Fibroblast of lung (primary cell): ENCODE measurements around the gene FBRSL1. TPM values are rescaled to one million over a fixed set of nuclear protein-coding genes. Genes with fewer than 3 reads are reported as not detected.

Experiments
- DNase-seq, 2 donors: peaks; one replicate each; pipeline versions ENCODE4 v3.0.0 to v3.0.0-alpha.2; 2010; ENCODE audit warnings: low read depth in 2 of 2
- H2AFZ ChIP-seq: 2 replicates; pipeline ENCODE4 v1.5.1; 2012; ENCODE audit warnings: low read length, control low read depth, inconsistent platforms
- H3K27ac ChIP-seq: 2 replicates; pipeline ENCODE4 v1.5.1; 2011; ENCODE audit warnings: low read length, control low read depth; ENCODE audit not compliant: insufficient read depth
- H3K27me3 ChIP-seq: 2 replicates; pipeline ENCODE4 v1.5.1; 2011; ENCODE audit warnings: mild to moderate bottlenecking, low read length; ENCODE audit not compliant: control insufficient read depth, insufficient read depth
- H3K36me3 ChIP-seq: 2 replicates; pipeline ENCODE4 v1.5.1; 2011; ENCODE audit warnings: low read length; ENCODE audit not compliant: control insufficient read depth, insufficient read depth
- H3K4me1 ChIP-seq: 2 replicates; pipeline ENCODE4 v1.5.1; 2011; ENCODE audit warnings: low read length; ENCODE audit not compliant: control insufficient read depth, insufficient read depth; ENCODE audit errors: extremely low read depth
- H3K4me2 ChIP-seq: 2 replicates; pipeline ENCODE4 v1.5.1; 2011; ENCODE audit warnings: low read length, control low read depth; ENCODE audit not compliant: insufficient read depth; ENCODE audit errors: extremely low read depth
- H3K4me3 ChIP-seq, 4 experiments: fragments of 200-600 bp in 1 of 4; sonication (generic) in 1 of 4; replicated peaks in 1 of 4; 2 replicates each; pipeline ENCODE4 v1.5.1; 2011 to 2016; ENCODE audit warnings: low read length in 4 of 4, low read depth in 3 of 4, mild to moderate bottlenecking in 3 of 4, control low read depth in 2 of 4, inconsistent platforms in 1 of 4, mixed read lengths in 1 of 4; ENCODE audit not compliant: insufficient read depth in 1 of 4; ENCODE audit errors: control extremely low read depth in 1 of 4
- H3K79me2 ChIP-seq: 2 replicates; pipeline ENCODE4 v1.5.1; 2012; ENCODE audit warnings: mild to moderate bottlenecking, low read length, inconsistent platforms; ENCODE audit not compliant: control insufficient read depth, insufficient read depth
- H3K9ac ChIP-seq: 2 replicates; pipeline ENCODE4 v1.5.1; 2011; ENCODE audit warnings: mild to moderate bottlenecking, low read length, control low read depth; ENCODE audit not compliant: insufficient read depth
- H3K9me3 ChIP-seq: 2 replicates; pipeline ENCODE4 v1.5.1; 2012; ENCODE audit warnings: low read depth, low read length; ENCODE audit not compliant: control insufficient read depth, insufficient read depth
- H4K20me1 ChIP-seq: 2 replicates; pipeline ENCODE4 v1.5.1; 2011; ENCODE audit warnings: low read length; ENCODE audit not compliant: control insufficient read depth, insufficient read depth; ENCODE audit errors: extremely low read depth
- EZH2 ChIP-seq: IDR thresholded peaks from 2 replicates; pipeline ENCODE4 v1.5.1; 2012; ENCODE audit warnings: low read length, control low read depth, mild to moderate bottlenecking; ENCODE audit errors: missing control alignments
- polyA plus RNA-seq, 2 donors: library from polyadenylated mRNA; depleted of rRNA in 1 of 2; stranded (reverse) in 1 of 2; unstranded in 1 of 2; fragments of >200 nt; gene quantifications; 2 replicates each; pipeline ENCODE4 v1.2.1, GENCODE V29; 2011 to 2012; ENCODE audit warnings: missing spikeins in 1 of 2
- total RNA-seq: library from RNA; depleted of rRNA; stranded (reverse); fragments of >200 nt; gene quantifications from 2 replicates; pipeline ENCODE4 v1.2.1, GENCODE V29; 2014
- TF ChIP-seq, protein P1 (sequence below), 2 donors: IDR thresholded peaks in 1 of 2; conservative IDR thresholded peaks in 1 of 2; 1 replicate in 1 of 2; 2 replicates in 1 of 2; pipeline ENCODE4 v1.5.1; 2011 to 2012; ENCODE audit warnings: low read length in 2 of 2, control low read depth in 1 of 2, inconsistent platforms in 1 of 2, low read depth in 1 of 2, mild to moderate bottlenecking in 1 of 2

Gene FBRSL1
- total and polyA plus RNA-seq, 2 donors (not counting 1 experiment from before 2014, with no cell fraction given), result 1.4 to 1.8 TPM

DNA sequence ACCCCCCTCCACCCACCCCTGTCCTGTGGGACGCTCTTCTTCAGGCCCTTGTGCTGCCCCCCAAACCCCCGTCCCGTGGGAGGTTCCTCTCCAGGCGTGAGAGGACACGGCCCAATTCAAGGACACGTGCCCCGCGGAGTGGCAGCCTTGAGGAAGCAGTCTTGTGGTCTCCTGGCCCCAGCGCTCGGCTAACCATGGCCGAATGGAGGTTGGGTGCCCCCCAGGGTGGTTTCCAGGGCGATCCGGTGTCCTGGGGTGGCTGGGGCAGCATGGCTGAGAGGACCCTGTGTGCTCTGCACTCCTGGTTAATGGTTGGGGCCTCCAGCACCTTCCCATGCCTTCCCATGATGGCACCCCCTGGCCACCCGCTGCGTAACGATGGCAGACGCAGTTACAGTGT lies 66.8 kb downstream of the FBRSL1 start:
- H2AFZ ChIP-seq, result no peak overlapping the region
- no peaks in the 10 kb centered on the region for H3K36me3 ChIP-seq
- no peak overlapping the region for H3K4me3 ChIP-seq
- no peaks in the 10 kb centered on the region for H4K20me1 ChIP-seq
- H3K9ac ChIP-seq, result no peak overlapping the region
- no peak for DNase-seq
- H3K27me3 ChIP-seq, result no peaks in the 10 kb centered on the region
- no peak for TF ChIP-seq EZH2
- no peak overlapping the region for H3K4me2 ChIP-seq
- H3K79me2 ChIP-seq, result no peaks in the 10 kb centered on the region
- H3K27ac ChIP-seq, result no peak overlapping the region
- no peaks in the 10 kb centered on the region for H3K4me1 ChIP-seq
- no peaks in the 10 kb centered on the region for H3K9me3 ChIP-seq

DNA sequence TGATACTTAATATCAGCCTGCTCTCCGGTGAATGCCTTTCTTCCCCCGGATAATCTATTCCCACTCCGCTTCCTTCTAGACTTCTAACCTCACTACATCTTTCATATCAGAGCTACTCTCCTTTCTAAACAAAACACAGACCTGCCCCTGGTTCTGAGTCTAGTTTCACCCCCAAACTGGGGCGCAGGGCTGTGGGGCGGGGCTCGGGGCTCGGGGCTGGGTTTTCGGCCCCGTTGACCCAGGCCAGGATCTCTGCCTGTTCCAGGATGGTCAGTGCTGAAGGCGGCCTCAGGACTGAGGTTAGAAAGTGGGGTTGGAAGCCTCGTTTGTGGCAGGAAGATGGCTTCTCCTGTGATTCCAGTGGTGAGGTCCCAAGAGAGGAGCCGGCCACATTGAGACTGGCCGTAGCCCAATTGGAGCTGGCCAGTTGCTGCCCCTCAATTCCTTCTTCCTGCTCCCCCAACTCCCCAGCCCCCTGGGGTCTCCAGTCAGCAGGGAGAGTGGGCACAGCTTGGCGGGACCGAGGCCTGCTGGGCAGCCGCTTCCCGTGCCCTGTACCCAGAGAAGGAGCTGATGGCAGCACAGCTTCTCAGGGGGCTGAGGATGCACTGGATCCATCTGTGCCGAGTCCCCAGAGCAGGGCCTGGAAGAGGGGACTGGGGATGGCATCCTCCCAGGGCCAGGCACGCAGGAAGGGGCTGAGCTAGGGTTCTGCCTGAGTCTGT lies 67.5 kb downstream of the FBRSL1 start:
- H3K4me1 ChIP-seq, result no peaks in the 10 kb centered on the region
- no peak overlapping the region for H3K27ac ChIP-seq
- DNase-seq, result no peak
- H3K9ac ChIP-seq, result no peak overlapping the region
- H3K27me3 ChIP-seq, result no peaks in the 10 kb centered on the region
- H3K4me3 ChIP-seq, result no peak overlapping the region
- H2AFZ ChIP-seq, result no peak overlapping the region
- H3K79me2 ChIP-seq, result no peaks in the 10 kb centered on the region
- no peaks in the 10 kb centered on the region for H4K20me1 ChIP-seq
- H3K4me2 ChIP-seq, result no peak overlapping the region
- no peaks in the 10 kb centered on the region for H3K9me3 ChIP-seq
- TF ChIP-seq, protein P1, sequence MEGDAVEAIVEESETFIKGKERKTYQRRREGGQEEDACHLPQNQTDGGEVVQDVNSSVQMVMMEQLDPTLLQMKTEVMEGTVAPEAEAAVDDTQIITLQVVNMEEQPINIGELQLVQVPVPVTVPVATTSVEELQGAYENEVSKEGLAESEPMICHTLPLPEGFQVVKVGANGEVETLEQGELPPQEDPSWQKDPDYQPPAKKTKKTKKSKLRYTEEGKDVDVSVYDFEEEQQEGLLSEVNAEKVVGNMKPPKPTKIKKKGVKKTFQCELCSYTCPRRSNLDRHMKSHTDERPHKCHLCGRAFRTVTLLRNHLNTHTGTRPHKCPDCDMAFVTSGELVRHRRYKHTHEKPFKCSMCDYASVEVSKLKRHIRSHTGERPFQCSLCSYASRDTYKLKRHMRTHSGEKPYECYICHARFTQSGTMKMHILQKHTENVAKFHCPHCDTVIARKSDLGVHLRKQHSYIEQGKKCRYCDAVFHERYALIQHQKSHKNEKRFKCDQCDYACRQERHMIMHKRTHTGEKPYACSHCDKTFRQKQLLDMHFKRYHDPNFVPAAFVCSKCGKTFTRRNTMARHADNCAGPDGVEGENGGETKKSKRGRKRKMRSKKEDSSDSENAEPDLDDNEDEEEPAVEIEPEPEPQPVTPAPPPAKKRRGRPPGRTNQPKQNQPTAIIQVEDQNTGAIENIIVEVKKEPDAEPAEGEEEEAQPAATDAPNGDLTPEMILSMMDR (conservative IDR thresholded peaks at IDR 0.05 in 1 of 2, IDR thresholded peaks at IDR 0.05 in 1 of 2; ENCODE audit: low read depth in 1 of 2, low read length in 2 of 2), result no peak
- no peak for TF ChIP-seq EZH2
- no peaks in the 10 kb centered on the region for H3K36me3 ChIP-seq

- Histone ChIP-seq H3K27me3 (no peaks in the 10 kb centered on the region), H3K4me1 (no peaks in the 10 kb centered on the region), H3K36me3 (no peaks in the 10 kb centered on the region), H2AFZ (no peak overlapping the region), H3K27ac (no peak overlapping the region), H3K9me3 (no peaks in the 10 kb centered on the region), H3K9ac (no peak overlapping the region), H4K20me1 (no peaks in the 10 kb centered on the region), H3K79me2 (no peaks in the 10 kb centered on the region), H3K4me2 (no peak overlapping the region), H3K4me3 (no peak overlapping the region)
- no peak for DNase-seq
- TF ChIP-seq, protein P1 (conservative IDR thresholded peaks at IDR 0.05 in 1 of 2, IDR thresholded peaks at IDR 0.05 in 1 of 2; ENCODE audit: low read depth in 1 of 2, low read length in 2 of 2), result no peak
These were observed 68.3 kb downstream of the FBRSL1 start for GRCh38 chr12:132558042-132558856.
